Ovary (tissue), 9 donors: ENCODE data around the gene ITGAD. TPM values are rescaled to one million over a fixed set of nuclear protein-coding genes. Genes with fewer than 3 reads are reported as not detected.

Source experiments
- DNase-seq, 5 donors: peaks; one replicate each; pipeline ENCODE4 v3.0.0-alpha.2; 2019 to 2020
- H3K27ac ChIP-seq, 2 donors: fragments of 200-600 bp; one replicate each; pipeline versions ENCODE4 v1.5.1 to v1.8.0; 2019 to 2022
- H3K27me3 ChIP-seq: fragments of 200-600 bp; one replicate; pipeline ENCODE4 v1.8.0; 2022
- H3K36me3 ChIP-seq: fragments of 200-600 bp; sonication (generic); one replicate; pipeline ENCODE4 v1.5.1; 2019
- H3K4me1 ChIP-seq: one replicate; pipeline ENCODE4 v1.8.1; 2013; ENCODE audit warnings: mild to moderate bottlenecking, moderate library complexity; ENCODE audit not compliant: insufficient read depth
- H3K4me3 ChIP-seq: fragments of 200-600 bp; sonication (generic); one replicate; pipeline ENCODE4 v1.5.1; 2017
- H3K9me3 ChIP-seq, 2 donors: fragments of 200-600 bp in 1 of 2; sonication (generic) in 1 of 2; one replicate each; pipeline versions ENCODE4 v1.5.1 to v1.8.1; 2013 to 2019; ENCODE audit warnings: mild to moderate bottlenecking in 1 of 2, moderate library complexity in 1 of 2
- EP300 ChIP-seq: sonication (generic); formaldehyde crosslinking; IDR thresholded peaks from one replicate; pipeline ENCODE4 v1.6.1; 2017; ENCODE audit warnings: antibody characterized with exemption
- POLR2A ChIP-seq: fragments of 450-650 bp; IDR thresholded peaks from one replicate; pipeline ENCODE4 v1.6.1; 2017; ENCODE audit warnings: antibody characterized with exemption, mild to moderate bottlenecking, moderate library complexity
- WGBS, 3 donors: extraction: QIAGEN DNeasy Blood & Tissue Kit in 1 of 3; methylation state at CpG; one replicate each; pipeline versions ENCODE4 v1.1.5 to v1.1.7; 2013 to 2017; 5-methylcytosine and 5-hydroxymethylcytosine counted together
- intact Hi-C, 4 donors: fragments of 100-400 bp; cut with DNase I; formaldehyde crosslinking; loops; one replicate each; pipeline versions ENCODE4 v1.11.0 to v1.15.1; 2022 to 2023
- polyA plus RNA-seq, 2 donors: library from polyadenylated mRNA; stranded (reverse); fragments of 200-250 nt in 1 of 2; fragments of 350-450 nt in 1 of 2; fragmentation: Illumina TruSeq in 1 of 2; extraction: RNeasy Lipid Tissue Mini Kit (QIAGEN cat#74804) in 1 of 2; gene quantifications; one replicate each; pipeline ENCODE4 v1.2.3, GENCODE V29; 2013 to 2014
- total RNA-seq, 7 donors: library from RNA; depleted of rRNA in 2 of 7; stranded (reverse); fragments of >200 nt in 2 of 7; fragmentation: NEBNext Ultra II Directional in 3 of 7; extraction: Animal tissue kit (Norgen Biotek cat#: 25700) in 3 of 7; gene quantifications; one replicate each; pipeline versions ENCODE4 v1.1.0 to v1.2.4, GENCODE V29; 2016 to 2023
- TF ChIP-seq, protein P1 (sequence below), 3 donors: fragments of 450-650 bp in 2 of 3; fragments of 200-600 bp in 1 of 3; IDR thresholded peaks; one replicate each; pipeline versions ENCODE4 v1.5.1 to v1.8.0; 2016 to 2022; ENCODE audit warnings: antibody characterized with exemption in 3 of 3, mild to moderate bottlenecking in 1 of 3
- donor health status: DM: no; HTN: no; CAD: no; lungs with moderate emphysema.
- donor health status: DM: no; HTN: no; CAD: no.
- donor health status: Bipolar disorder and iron deficiency.
- donor health status: DM: yes; HTN: yes; CAD: no.
- donor health status: DM: no; HTN: no; CAD: no.
- donor health status: DM: yes; HTN: yes; CAD: no.

Gene ITGAD
- total and polyA plus RNA-seq, 9 donors, result 0.05 to 2.7 (median 0.13) TPM; not detected in 5

DNA sequence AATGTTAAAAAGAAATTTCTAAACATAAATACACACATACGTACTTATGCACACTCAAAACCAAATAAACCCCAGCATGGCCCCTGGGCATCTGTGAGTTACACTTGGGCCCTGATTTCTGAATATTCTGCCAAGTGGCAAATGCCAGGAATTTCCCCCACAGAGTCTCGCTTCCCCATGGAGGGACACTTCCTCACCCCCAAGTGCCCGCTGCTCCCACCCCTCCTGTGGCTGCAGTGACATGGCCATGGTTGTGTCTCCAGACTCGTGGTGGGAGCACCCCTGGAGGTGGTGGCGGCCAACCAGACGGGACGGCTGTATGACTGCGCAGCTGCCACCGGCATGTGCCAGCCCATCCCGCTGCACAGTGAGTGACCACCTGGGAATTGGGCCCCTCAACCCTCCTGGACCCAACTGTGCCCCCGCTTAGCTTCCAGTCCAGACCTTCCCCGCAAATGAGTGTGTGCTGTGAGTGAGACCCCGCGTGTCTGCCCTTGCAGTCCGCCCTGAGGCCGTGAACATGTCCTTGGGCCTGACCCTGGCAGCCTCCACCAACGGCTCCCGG is 4.0 kb downstream of the ITGAD start:
- DNase-seq, result no peak
- no peaks in the 10 kb centered on the region for H3K27me3 ChIP-seq
- H3K27ac ChIP-seq, result no peak overlapping the region
- TF ChIP-seq POLR2A, result no peak
- TF ChIP-seq, protein P1, sequence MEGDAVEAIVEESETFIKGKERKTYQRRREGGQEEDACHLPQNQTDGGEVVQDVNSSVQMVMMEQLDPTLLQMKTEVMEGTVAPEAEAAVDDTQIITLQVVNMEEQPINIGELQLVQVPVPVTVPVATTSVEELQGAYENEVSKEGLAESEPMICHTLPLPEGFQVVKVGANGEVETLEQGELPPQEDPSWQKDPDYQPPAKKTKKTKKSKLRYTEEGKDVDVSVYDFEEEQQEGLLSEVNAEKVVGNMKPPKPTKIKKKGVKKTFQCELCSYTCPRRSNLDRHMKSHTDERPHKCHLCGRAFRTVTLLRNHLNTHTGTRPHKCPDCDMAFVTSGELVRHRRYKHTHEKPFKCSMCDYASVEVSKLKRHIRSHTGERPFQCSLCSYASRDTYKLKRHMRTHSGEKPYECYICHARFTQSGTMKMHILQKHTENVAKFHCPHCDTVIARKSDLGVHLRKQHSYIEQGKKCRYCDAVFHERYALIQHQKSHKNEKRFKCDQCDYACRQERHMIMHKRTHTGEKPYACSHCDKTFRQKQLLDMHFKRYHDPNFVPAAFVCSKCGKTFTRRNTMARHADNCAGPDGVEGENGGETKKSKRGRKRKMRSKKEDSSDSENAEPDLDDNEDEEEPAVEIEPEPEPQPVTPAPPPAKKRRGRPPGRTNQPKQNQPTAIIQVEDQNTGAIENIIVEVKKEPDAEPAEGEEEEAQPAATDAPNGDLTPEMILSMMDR (IDR thresholded peaks at IDR 0.05), result no peak
- TF ChIP-seq EP300, result no peak
- H3K9me3 ChIP-seq, result no peaks in the 10 kb centered on the region
- no peak overlapping the region for H3K4me3 ChIP-seq
- intact Hi-C loops, result no loop called here
- H3K4me1 ChIP-seq, result no peaks in the 10 kb centered on the region
- WGBS, 3 donors, result 64 to 85% (median 66%) methylated on average over 11 to 18 of the region's 18 CpGs
- no peaks in the 10 kb centered on the region for H3K36me3 ChIP-seq

- no peak overlapping the region for H3K4me3 ChIP-seq
- WGBS, 3 donors, result 71 to 78% (median 78%) methylated on average over 8 to 9 of the region's 9 CpGs
- H3K36me3 ChIP-seq, result no peaks in the 10 kb centered on the region
- no peaks in the 10 kb centered on the region for H3K4me1 ChIP-seq
- TF ChIP-seq, protein P1 (IDR thresholded peaks at IDR 0.05), result no peak
- no peak for TF ChIP-seq EP300
- TF ChIP-seq POLR2A, result no peak
- no peaks in the 10 kb centered on the region for H3K27me3 ChIP-seq
- no peaks in the 10 kb centered on the region for H3K9me3 ChIP-seq
- intact Hi-C loops, result no loop called here
- H3K27ac ChIP-seq, result no peak overlapping the region
- no peak for DNase-seq
Observed at GRCh38 chr16:31397701-31398100, 4.6 kb downstream of the ITGAD start.

- DNase-seq, result no peak
- 65 to 86% (median 78%) methylated on average over 2 of the region's 2 CpGs for WGBS, 3 donors
- intact Hi-C loops, result no loop called here
- no peaks in the 10 kb centered on the region for H3K36me3 ChIP-seq
- no peak overlapping the region for H3K27ac ChIP-seq
- no peak overlapping the region for H3K4me3 ChIP-seq
- TF ChIP-seq, protein P1 (IDR thresholded peaks at IDR 0.05), result no peak
- TF ChIP-seq EP300, result no peak
- no peak for TF ChIP-seq POLR2A
- no peaks in the 10 kb centered on the region for H3K4me1 ChIP-seq
- H3K27me3 ChIP-seq, result no peaks in the 10 kb centered on the region
- no peaks in the 10 kb centered on the region for H3K9me3 ChIP-seq
Observed at GRCh38 chr16:31400191-31400590, 7.1 kb downstream of the ITGAD start.

DNA sequence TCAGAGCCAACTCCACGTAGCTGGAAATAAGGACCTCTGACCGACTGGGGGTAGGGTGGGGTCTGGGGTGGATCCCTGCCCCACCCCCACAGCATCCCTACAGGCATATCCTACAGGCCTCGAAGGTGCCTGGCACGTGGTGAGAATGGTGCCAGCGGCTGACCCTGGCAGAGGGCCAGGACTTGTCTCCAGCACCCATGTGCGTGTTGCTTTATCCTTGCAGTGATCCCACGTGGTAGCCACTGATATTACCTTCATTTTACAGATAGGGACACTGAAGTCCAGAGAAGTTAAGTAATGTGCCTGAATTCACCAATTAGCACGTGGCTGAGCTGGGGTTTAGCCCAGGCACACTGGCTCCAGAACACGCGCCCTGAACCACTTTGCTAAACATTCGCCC is 8.3 kb downstream of the ITGAD start:
- Histone ChIP-seq H3K36me3 (no peaks in the 10 kb centered on the region), H3K4me3 (no peak overlapping the region), H3K27ac (no peak overlapping the region), H3K27me3 (no peaks in the 10 kb centered on the region), H3K9me3 (no peaks in the 10 kb centered on the region), H3K4me1 (no peaks in the 10 kb centered on the region)
- intact Hi-C loops, result no loop called here
- TF ChIP-seq, protein P1 (IDR thresholded peaks at IDR 0.05), result no peak
- no peak for TF ChIP-seq EP300
- TF ChIP-seq POLR2A, result no peak
- DNase-seq, result no peak
- WGBS, 3 donors, result 73 to 79% (median 77%) methylated on average over 11 of the region's 11 CpGs
